Lung microvascular endothelial cell (primary cell): ENCODE results near the gene SLC12A2. TPM values are rescaled to one million over a fixed set of nuclear protein-coding genes. Genes with fewer than 3 reads are reported as not detected.

Experiments used
- DNase-seq, 2 donors: peaks; one replicate each; pipeline versions ENCODE4 v3.0.0 to v3.0.0-alpha.2; 2010; ENCODE audit warnings: low read depth in 2 of 2
- total RNA-seq: library from RNA; depleted of rRNA; stranded (reverse); fragments of >200 nt; gene quantifications from 2 replicates; pipeline ENCODE4 v1.2.1, GENCODE V29; 2014

SLC12A2 gene
- total RNA-seq, 1 donor from 2014 or later = 16.9 TPM

DNA sequence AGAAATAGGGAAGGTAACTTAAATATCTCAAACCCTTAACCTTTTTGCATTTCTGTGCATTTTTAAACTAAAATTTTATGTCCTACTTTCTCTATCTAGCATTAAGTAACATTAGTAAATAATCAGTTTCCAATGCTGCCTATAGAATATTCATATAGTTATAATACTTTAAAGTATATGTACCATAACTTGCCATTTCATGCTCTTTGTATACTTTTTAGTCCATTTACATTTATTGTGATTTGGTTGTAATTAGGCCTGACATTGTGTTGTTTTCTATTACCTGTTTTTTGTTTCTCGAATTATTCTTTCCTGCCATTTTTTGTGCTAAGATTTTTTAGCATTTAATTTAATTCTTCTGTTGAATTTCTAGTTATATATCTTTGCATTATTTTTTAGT is 13.7 kb downstream of the SLC12A2 start:
- no peak for DNase-seq

DNA sequence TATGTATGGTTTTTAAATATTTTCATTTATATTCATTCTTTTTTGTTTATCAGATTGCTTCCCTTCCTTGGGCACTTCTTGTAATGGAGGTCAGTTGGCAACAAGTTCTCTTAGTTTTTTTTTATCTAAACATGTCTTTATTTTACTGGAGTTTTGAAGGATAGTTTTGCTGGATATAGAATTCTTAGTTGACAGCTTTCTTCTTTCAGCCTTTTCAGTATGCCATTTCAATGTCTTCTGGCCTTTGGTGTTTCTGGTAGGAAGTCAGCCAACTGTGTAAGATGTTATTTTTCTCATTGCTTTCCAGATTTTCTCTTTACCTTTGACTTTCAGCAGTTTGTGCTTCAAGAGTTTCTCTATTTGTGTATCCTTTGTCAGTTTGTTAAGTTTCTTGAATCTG is 14.2 kb downstream of the SLC12A2 start:
- no peak for DNase-seq

DNA sequence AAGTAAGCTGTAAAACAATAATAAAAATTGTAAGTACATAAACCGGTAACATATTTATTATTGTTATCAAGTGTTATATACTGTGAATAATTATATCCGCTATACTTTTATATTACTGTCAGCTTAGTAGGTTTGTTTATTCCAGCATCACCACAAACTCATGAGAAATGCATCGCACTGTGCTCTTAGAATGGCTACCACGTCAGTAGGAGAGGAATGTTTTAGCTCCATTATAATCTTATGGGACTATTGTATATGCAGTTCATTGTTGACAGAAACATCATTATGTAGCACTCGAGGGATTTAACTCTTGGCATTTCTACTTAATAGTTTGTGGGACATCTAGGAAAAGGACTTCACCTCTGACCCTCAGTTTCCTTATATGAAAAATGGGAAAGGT is 16.4 kb downstream of the SLC12A2 start:
- no peak for DNase-seq

DNA sequence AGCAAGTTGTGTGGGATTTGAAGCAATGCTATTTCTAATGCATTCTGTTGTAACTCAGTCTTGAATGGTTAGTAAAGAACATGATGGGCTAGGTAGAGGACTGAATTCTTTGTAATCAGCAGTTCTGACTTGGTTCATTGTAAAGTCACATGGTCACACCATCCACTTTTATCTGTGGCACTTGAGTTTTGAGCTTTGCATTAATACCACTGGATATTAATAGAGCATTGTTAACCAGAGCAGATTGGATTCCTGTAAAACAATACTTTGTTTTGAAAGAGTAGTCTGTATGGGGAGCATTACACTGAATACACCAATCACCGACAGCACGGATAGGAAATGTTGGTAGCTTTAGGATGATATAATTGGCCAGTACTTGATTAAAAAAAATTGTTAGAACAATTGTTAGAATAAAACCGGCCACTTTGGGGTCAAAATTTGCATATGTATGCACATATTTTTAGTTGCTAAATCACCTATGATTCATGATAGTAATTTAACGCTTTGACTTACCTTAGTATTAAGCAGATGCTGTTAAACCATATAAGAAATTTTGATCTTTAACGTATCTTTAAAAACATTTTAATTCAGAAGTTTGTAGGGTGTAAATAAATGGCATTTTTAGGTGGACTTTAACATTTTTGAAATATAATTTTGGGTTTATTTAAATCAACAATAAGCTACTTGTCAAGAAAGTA is 17.4 kb downstream of the SLC12A2 start:
- no peak for DNase-seq

DNA sequence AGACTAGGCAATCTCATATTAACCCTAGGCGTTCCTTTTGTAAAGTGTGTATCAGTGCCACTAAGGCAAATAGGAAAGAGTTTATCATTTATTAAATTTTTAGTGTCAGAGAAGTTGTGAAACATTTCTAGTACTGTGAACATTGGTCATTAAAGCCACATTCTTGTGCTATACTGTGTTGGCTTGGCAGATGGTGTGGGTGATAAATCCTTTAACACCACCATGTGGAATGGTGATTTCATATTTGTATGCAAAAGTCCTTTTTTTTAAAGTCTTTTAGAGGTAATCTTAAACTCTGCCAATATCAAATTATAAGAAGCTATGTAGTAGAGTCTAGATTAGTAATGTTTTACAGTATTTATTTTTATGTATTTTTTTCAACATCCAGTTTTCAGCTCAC is 18.1 kb downstream of the SLC12A2 start:
- DNase-seq = peak in 1 of 2 donors; percentile 75

DNA sequence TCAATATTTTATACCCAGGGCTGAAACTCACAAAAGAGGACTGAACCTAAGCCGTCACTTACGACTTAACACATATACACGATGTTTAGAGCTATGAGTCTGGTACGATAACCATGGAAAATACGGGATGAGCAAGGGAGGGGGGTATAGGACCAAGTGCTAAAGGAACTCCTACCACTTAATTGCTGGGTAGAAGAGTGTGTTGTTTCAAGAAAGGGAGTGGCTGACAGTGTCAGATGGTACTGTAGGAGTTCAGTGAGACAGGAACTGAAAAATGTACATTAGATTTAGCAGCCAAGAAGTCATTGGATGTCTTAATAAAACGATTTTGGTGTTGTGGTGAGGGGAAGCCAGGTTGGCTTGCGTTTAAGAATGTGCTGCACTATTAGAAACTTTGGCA is 21.6 kb downstream of the SLC12A2 start:
- DNase-seq = no peak

DNA sequence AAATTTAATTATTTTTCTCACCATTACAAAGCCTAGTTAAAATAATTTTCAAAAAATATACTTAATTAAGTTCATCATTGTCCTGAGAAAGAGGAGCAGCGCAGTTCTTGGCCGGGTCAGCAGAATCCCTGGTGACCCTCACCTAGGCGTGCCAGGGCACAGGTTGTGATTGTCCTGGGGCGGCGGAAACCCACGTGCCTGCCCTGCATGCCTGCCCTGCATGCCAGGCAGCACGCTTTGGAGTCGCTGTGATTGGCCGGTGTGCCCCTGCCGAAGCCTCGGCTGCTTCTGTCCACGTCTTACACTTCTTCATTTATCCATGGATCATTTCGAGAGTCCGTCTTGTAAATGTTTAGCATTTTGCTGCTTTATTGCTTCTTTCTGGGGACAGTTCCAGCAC is 25.6 kb downstream of the SLC12A2 start:
- no peak for DNase-seq

DNA sequence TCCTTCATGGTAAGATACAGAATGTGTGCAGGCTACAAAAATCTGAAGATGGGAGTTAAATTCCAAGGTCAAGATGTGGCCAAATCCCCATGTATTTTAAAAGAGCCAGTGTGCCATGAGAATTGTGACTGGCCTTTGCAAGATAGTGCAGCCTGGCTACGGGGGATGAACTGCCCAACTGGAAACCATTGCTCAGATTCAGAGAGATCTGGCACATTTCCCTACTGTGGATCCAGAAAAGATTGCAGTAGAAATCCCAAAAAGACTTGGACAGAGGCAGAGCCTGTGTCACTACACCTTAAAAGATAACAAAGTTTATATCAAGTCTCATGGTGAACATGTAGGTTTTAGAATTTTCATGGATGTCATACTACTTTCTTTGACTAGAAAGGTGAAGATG is 26.2 kb downstream of the SLC12A2 start:
- DNase-seq = no peak

DNA sequence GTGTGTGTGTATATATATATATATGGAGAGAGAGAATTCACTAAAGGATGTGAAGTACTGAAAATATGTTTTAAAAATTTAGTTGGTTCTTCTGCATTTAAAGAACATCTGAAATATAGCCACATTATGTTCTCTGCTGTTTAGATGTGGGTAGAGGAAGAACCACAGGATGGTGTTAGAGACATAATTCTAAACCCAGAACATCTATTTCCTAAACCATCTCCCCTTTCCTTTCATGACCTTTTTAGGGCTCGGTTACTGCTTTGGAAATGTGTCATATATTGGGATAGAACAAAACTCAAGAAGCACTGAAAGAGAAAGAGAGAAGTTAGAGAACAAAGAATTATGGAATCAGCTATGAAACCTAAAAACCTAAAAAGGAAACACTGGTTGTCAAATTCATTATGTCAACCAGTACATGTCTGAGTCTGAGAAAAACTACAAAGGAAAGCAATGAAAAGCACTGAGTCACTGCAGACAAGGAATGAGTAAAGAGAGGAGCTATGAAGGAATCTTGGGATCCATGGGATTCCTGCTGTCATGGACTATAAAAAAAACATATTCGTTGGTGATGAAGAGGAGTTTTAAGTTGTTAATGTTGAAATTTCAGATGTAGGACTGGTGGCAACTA is 28.4 kb downstream of the SLC12A2 start:
- peak in 1 of 2 donors; percentile 68 for DNase-seq

DNA sequence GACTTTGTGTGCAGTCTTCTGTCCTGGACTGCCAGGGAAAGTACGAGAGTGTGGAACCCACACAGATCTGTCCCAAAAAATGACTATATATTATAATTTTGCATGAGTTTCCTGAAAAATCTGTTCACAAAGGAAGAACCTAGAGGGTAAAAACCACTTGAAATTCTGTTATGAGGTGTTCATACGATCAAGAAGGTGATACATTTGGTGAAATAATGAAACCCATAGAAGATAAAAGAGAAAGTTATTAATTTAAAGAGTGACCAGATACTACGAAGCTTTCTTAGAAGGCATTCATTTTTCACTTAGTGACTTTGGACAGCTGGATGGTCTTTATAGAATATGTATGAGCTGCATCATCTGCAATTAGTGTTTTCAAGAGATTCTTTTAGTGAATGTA is 32.9 kb downstream of the SLC12A2 start:
- DNase-seq = no peak

DNA sequence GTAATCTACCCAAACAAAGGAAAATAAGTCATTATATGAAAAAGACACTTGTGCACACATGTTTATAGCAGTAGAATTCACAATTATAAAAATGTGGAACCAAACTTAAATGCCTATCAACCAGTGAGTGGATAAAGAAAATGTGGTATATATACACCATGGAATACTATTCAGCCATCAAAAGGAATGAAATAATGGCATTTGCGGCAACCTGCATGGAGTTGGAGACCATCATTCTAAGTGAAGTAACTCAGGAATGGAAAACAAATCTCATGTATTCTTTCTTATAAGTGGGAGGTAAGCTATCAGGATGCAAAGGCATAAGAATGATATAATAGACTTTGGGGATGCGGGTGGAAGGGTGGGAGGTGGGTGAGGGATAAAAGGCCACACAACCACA is 34.6 kb downstream of the SLC12A2 start:
- no peak for DNase-seq

DNA sequence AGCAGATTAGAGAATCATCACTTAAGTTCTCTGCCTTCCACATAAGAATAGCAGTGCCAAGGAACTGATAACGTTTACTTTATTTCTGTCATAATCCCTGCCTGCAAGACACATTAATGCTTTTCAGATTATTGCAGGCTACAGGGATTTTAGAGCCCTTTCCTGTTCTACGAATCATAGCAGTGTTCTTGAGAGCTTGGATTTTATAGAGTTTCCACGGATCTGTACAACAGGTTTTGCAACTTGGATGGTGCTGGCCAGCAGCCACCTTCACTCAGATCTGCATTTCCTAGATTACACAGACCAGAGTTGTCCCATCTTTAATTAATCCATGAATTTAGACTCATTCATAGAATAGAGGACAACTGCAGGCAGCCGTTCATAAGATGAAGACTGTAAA is 38.1 kb downstream of the SLC12A2 start:
- no peak for DNase-seq

DNA sequence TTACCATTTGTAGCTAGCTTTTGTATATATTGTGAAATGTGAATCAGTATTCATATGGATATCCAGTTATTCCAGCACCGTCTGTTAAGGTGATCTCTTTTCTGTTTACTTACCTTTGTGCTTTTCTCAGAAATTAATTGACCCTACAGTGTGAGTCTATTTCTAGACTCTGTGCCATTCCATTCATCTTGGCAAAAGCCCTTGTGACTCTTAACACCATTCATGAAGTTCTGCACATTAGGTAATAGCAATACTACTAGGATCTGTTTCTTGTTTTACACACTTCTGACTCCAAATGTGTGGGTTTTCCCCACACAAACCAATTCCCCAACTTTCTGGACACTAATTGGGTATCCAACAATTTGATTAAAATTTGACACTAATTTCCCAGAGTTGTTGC is 40.4 kb downstream of the SLC12A2 start:
- DNase-seq = no peak

DNA sequence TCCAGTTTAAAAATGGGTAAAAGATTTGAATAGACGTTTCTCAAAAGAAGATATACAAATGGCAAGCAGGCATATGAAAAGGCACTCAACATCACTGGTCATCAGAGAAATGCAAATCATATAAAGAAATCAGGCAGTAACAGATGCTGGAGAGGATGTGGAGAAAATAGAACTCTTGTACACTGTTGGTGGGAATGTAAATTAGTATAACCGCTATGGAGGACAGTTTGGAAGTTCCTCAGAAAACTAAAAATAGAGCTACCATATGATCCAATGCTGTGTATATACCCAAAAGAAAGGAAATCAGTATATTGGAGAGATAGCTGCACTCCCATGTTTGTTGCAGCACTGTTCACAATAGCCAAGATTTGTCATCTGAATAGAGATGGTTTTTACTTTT is 42.7 kb downstream of the SLC12A2 start:
- no peak for DNase-seq

DNA sequence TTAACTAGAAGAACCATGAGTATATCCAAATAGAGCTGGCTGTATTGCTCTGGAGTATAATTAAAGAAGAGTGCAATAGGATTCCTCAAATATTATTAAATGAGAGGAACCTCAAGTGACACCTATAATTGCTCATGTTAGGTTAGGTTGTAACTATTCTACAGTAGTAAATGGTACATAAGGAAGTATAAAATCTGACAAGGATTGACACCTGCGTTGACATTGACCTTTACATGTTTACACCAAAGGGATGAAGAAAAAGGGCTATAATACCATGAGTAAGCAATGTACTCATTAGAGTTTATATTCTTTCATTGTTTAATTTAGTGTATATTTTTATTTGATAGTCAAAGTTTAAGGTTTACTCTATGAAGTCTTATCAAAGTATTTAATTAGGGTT is 48.9 kb downstream of the SLC12A2 start:
- no peak for DNase-seq

DNA sequence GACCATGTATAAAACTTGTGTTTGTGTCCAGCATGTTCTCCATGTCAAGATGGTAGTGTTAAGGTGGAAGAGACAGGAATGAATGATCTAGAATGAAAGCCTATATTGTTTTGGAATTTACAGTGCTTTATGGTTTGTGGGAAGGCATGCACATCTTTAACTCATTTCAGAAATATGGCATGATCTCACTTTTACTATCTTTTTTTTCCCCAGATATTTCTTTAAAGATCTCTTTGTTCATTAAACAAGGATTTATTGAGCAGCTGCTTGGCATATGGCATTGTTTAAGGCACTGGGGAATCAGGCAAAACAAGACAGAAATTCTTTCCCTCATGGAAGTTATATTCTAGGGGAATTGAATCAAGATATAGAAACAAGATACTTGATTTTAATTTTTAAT is 51.7 kb downstream of the SLC12A2 start:
- DNase-seq = no peak

DNA sequence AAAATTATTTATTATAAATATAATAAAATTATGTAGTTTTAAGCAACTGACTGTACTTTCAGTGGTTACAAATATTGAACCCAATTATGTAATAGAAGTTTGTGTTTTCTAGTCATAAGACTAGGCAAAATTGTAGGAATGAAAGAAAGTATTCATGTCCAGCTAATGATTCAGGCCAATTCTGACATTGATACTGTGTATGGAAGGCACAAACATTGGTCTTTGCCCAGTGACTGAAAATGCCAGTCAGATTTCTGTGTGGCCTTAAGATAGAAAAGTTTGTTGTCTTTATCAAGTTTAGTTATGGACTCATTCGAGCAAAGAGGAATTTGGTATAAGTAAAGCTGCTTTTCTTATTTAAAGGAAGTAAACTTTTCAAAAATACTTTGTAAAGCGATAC is 60.3 kb downstream of the SLC12A2 start:
- no peak for DNase-seq

DNA sequence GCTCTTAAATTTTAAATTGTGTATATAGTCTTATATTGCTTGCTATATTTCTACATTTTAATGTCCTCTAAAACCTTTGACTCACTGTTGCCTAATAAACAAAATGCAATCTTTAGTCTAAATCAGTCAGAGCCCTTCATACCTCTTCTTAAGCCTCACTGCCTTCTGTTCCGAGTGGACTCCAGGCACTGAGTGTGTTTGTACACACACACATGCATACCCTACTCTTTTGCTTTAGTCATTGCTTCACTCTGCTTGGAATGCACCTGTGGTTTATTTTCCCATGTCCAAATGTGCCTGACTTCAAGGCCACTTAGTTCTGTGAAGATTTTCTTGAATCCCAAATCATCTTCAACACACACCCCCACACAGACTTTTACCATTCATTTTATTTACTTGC is 60.9 kb downstream of the SLC12A2 start:
- no peak for DNase-seq

DNA sequence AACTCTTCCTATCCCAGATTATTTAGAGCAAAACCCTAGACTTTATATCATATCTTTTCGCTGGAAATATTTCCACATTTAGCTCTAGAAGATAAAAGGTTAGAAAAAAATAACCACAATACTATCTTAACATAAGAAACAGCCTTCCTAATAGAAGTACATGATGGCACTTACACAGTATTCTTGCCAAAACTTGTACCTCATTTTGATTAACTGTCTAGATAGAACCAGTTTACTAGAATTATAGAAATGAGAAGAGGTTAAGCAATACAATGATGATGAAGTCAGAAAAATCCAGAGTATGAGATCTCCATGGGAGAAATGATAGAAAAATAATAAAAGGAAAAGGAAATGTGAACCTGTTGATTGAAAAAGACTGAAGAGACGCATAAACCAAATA is 63.1 kb downstream of the SLC12A2 start:
- no peak for DNase-seq

DNA sequence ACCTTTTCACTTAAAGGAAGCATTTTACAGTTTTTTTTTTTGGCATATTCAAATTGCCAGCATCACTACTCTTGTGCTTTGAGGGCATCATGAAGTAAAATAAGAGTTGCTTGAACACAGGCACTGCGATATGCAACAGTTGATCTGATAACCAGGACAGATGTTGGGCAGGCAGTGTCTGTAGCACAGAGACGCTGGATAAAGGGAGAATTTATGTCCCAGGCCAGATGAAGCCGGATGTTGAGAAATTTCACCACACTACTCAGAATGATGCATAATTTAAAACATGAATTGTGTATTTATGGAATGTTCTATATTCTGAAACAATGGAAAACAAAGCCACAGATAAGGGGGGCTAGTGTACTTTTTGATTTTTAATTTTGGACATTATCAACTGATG is 71.4 kb downstream of the SLC12A2 start:
- no peak for DNase-seq

DNA sequence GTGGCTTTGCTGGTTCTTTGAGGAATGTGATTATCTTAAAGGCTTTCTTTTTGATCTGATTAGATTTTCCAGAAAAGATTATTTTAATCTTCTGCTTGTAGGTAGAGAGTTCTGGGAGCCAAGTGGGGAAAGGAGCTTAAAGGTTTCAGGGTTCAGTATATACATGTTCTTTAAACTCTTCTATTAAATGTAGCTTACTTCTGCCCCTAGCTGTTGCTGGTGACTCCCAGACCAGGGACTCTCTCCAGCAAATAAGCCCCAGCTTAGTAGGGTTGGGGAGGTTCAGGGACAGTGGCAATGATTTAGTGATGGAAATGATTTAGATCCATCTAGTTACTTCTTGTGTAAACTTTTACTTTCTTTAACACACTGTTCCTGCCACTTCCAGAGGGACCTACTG is 72.2 kb downstream of the SLC12A2 start:
- no peak for DNase-seq

DNA sequence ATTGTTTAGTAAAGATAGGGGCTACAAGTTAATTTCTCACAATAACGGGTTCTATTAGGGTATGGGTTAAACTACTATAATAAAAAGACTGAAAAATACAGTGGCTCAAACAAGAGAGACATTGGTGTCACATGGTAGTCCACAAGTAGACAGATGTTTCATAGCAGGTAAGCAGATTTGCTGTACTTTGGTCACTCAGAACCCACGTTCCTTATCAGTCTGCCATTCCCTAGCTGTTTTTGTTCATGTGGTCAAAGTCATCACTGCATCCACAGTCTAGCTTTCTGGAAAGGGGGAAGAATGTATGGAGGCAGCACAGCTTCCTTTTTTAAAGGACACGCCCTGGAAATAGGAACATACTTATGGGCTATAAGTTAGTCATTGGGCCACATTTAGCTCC is 73.0 kb downstream of the SLC12A2 start:
- no peak for DNase-seq

DNA sequence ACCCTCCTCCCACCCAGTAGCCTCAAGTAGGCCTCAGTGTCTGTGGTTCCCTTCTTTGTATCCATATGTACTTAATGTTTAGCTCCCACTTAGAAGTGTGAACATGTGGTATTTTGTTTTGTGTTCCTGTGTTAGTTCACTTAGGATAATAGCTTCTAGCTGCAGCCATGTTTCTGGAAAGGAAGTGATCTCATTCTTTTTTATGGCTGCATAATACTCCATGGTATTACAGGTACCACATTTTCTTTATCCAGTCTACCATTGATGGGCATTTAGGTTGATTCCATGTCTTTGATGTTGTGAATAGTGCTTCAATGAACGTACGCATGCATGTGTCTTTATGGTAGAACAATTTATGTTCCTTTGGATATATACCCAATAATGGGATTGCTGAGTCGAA is 74.8 kb downstream of the SLC12A2 start:
- no peak for DNase-seq

DNA sequence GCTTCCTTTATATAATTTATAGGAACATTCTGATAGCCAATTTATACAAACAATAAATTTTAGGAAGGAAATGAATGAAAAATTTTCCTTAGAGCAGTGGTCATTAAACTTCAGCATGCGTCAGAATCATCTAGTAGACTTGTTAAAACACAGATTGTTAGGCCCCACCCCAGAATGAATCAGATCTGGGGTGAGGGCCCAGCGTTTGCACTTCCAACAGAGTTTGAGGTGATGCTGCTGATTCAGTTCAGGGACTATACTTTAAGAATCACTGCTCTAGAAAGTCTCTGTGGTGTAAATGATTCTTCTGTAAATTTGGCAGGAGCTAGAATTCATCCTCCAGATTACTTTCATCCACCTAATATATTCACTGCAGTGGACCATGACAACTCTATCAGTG is 80.4 kb downstream of the SLC12A2 start:
- DNase-seq = peak in 1 of 2 donors; percentile 67
